ENCODE results near the gene JPT1. TPM values are rescaled to one million over a fixed set of nuclear protein-coding genes. Genes with fewer than 3 reads are reported as not detected.
A peak's percentile ranks its signal among the peaks of the same experiment; 100 is the strongest.

Gene JPT1
- total and polyA plus RNA-seq, 2 experiments from 2014 or later: 103 to 172 TPM

DNA sequence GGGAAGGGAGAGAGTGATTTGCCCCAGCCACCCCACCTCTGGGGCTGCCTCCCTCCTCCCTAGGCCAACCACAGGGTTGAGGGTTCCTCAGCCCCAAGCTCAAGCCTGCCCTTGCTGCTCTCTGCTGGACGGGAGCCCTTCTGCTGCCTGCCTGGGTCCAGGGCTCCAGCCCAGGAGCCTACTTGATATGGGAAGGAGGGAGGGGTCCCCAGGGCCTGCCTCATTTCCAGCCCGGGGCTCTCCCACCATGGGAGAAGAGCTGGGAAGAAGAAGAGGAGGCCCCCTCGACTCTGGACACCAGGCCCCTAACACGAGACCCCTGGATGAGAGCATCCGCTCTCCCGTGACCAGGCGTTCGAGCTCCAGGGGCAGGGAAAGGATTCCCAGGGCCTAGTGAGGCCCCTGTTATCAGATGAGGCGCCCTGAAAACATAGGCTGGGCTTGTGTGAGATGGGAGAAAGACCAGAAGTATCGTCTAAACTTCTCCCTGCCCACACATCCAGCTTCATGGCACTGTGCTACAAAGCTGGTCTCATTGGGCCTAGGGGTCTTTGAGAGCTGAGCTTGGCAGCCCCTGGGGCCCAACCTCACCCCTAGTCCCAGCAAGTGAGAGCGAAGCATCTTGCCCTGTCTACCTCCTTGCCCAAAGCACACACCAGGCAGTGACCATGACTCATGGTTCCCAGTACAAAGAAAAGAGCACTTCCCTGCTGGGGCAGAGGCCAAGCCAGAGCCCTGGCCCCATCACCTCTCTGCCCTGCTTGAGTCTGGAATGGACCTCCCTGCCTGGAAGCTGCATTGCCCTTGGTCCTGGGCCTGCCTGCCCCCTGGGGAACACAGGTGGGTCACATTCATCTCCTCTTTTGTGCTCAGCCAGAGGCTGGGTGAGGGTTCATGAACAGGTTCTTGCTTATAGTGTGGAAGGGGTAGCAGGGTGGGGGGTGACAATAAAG, 65.6 kb downstream of the JPT1 start:
- Histone ChIP-seq H3K9me3 (ENCODE audit: low read depth) (no peaks in the 10 kb centered on the region), H3K27ac (peak overlapping the region; percentile 99), H3K9me2 (replicated peaks; ENCODE audit: insufficient read depth) (no peaks in the 10 kb centered on the region), H4K20me1 (ENCODE audit: insufficient read depth, poor library complexity, severe bottlenecking) (no peaks in the 10 kb centered on the region), H3K27me3 (no peaks in the 10 kb centered on the region), H3K79me2 (peaks cover 41% of the 10 kb centered on the region), H3K4me3 (peak overlapping the region; percentile 63), H2AFZ (no peak overlapping the region), H3K4me2 (peak overlapping the region; percentile 91), H3K4me1 (ENCODE audit: insufficient read depth) (peaks cover 69% of the 10 kb centered on the region), H3K36me3 (replicated peaks; ENCODE audit: insufficient read depth, low read depth) (no peaks in the 10 kb centered on the region)
- 48% methylated on average over 11 of the region's 11 CpGs for WGBS (ENCODE audit: low lambda C conversion rate, missing lambda C conversion rate)
- DNase-seq (ENCODE audit: low spot score): peak; percentile 53
- TF ChIP-seq EZH2 (IDR thresholded peaks at IDR 0.05; ENCODE audit: borderline replicate concordance): no peak
- no peak for TF ChIP-seq EZH2phosphoT487 (IDR thresholded peaks at IDR 0.05; ENCODE audit: low read depth, severe bottlenecking, unreplicated experiment)
- TF ChIP-seq, protein P1, sequence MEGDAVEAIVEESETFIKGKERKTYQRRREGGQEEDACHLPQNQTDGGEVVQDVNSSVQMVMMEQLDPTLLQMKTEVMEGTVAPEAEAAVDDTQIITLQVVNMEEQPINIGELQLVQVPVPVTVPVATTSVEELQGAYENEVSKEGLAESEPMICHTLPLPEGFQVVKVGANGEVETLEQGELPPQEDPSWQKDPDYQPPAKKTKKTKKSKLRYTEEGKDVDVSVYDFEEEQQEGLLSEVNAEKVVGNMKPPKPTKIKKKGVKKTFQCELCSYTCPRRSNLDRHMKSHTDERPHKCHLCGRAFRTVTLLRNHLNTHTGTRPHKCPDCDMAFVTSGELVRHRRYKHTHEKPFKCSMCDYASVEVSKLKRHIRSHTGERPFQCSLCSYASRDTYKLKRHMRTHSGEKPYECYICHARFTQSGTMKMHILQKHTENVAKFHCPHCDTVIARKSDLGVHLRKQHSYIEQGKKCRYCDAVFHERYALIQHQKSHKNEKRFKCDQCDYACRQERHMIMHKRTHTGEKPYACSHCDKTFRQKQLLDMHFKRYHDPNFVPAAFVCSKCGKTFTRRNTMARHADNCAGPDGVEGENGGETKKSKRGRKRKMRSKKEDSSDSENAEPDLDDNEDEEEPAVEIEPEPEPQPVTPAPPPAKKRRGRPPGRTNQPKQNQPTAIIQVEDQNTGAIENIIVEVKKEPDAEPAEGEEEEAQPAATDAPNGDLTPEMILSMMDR (IDR thresholded peaks at IDR 0.05; ENCODE audit: poor library complexity): no peak

DNA sequence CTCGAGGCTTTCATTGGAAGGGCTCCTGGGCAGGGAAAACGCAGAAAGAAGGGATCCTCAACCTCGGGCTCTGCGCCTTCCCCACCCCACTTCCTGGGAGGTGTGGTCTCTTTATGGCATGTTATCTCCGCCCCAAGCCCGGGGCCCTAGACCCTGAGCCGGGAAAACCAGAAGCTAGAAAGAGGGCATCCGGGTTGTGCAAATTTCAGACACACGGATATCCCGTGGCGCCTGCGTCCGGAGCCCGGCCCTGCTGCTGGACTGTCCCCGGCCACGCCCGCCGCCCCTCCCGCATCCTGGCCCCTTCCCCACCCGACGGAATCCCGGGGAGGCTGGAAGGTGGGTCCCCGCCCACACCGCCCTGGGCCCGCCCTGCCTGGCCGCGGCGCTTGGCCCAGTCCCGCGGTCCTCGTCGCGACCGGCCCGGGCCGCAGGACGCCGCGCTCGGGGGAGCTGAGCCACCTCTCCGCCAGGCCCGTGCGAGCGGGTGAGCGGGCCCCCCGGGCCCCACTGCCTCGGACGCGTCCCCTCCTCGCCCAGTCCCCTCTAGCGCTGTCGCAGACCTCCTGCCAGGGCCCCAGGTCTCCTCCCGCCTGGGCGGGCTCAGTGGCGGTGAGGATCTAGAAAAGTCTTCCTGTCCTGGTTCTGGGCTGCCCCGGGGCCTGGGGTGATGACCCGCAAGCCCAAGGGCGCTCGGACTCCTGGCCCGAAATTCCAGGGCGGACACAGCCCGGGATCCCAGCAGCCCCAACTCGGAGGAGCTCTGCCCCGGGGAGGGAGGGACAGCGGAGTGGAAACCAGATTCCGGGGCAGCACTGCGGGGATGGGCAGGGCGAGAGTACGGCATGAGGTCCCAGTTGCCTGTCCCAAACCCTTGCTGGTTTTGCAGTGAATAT, 66.5 kb downstream of the JPT1 start, which contains the start of gene SLC16A5:
Gene SLC16A5, plus strand, starts transcription at position 397 of the 896 bp plus-strand sequence. CDS start 5,683 bp downstream, outside the sequence.
- Histone ChIP-seq H3K4me1 (ENCODE audit: insufficient read depth) (peaks cover 60% of the 10 kb centered on the region), H3K9me3 (ENCODE audit: low read depth) (no peaks in the 10 kb centered on the region), H3K4me2 (peak within 1 kb of the TSS; percentile 91), H4K20me1 (ENCODE audit: insufficient read depth, poor library complexity, severe bottlenecking) (no peaks in the 10 kb centered on the region), H3K9me2 (replicated peaks; ENCODE audit: insufficient read depth) (no peaks in the 10 kb centered on the region), H3K4me3 (peak within 1 kb of the TSS; percentile 63), H3K79me2 (peaks cover 34% of the 10 kb centered on the region), H3K27me3 (no peaks in the 10 kb centered on the region), H3K36me3 (replicated peaks; ENCODE audit: insufficient read depth, low read depth) (no peaks in the 10 kb centered on the region), H3K27ac (peak within 1 kb of the TSS; percentile 99), H2AFZ (peak within 1 kb of the TSS; percentile 61)
- DNase-seq (ENCODE audit: low spot score): peak; percentile 94
- WGBS (ENCODE audit: low lambda C conversion rate, missing lambda C conversion rate): 2% methylated on average over 52 of the region's 69 CpGs
- TF ChIP-seq, protein P1 (IDR thresholded peaks at IDR 0.05; ENCODE audit: poor library complexity): no peak
- TF ChIP-seq EZH2 (IDR thresholded peaks at IDR 0.05; ENCODE audit: borderline replicate concordance) (no peak), EZH2phosphoT487 (IDR thresholded peaks at IDR 0.05; ENCODE audit: low read depth, severe bottlenecking, unreplicated experiment) (no peak)

DNA sequence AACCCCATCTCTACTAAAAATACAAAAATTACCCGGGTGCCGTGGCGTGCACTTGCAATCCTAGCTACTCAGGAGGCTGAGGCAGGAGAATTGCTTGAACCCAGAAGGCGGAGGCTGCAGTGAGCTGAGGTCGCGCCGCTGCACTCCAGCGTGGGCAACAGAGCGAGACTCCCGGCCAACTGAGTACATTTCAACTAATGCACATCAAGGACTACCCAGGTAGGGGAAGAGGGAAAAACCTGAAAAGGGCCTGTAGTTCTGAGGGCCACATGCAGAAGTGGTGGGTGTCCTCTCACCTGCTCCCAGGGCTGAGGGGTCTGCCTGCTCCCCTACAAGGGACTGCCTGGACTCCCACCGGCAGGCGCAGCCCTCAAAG, 67.1 kb downstream of the JPT1 start:
- Histone ChIP-seq H3K27me3 (no peaks in the 10 kb centered on the region), H3K27ac (peak overlapping the region; percentile 99), H4K20me1 (ENCODE audit: insufficient read depth, poor library complexity, severe bottlenecking) (no peaks in the 10 kb centered on the region), H3K9me2 (replicated peaks; ENCODE audit: insufficient read depth) (no peaks in the 10 kb centered on the region), H3K4me3 (peak overlapping the region; percentile 27), H3K79me2 (peaks cover 34% of the 10 kb centered on the region), H3K9me3 (ENCODE audit: low read depth) (no peaks in the 10 kb centered on the region), H3K4me1 (ENCODE audit: insufficient read depth) (peaks cover 53% of the 10 kb centered on the region), H2AFZ (peak overlapping the region; percentile 61), H3K36me3 (replicated peaks; ENCODE audit: insufficient read depth, low read depth) (no peaks in the 10 kb centered on the region), H3K4me2 (peak overlapping the region; percentile 91)
- WGBS (ENCODE audit: low lambda C conversion rate, missing lambda C conversion rate): 61% methylated on average over 12 of the region's 12 CpGs
- TF ChIP-seq EZH2phosphoT487 (IDR thresholded peaks at IDR 0.05; ENCODE audit: low read depth, severe bottlenecking, unreplicated experiment): no peak
- no peak for TF ChIP-seq EZH2 (IDR thresholded peaks at IDR 0.05; ENCODE audit: borderline replicate concordance)
- TF ChIP-seq, protein P1 (IDR thresholded peaks at IDR 0.05; ENCODE audit: poor library complexity): no peak
- no peak for DNase-seq (ENCODE audit: low spot score)
